Upper lobe of left lung (tissue), 6 donors: ENCODE measurements around the gene TBX1. TPM values are rescaled to one million over a fixed set of nuclear protein-coding genes. Genes with fewer than 3 reads are reported as not detected.

Experiments
- ATAC-seq, 2 donors: fragments of 200-7000 bp; cut with Tn5 transposase; one replicate each; pipeline ENCODE4 v1.9.1; 2022; ENCODE audit warnings: mild to moderate bottlenecking in 2 of 2, moderate library complexity in 2 of 2; ENCODE audit not compliant: low FRiP score in 2 of 2
- DNase-seq, 2 donors: peaks; one replicate each; pipeline ENCODE4 v3.0.0-alpha.2; 2019 to 2020
- H3K27ac ChIP-seq, 4 donors: fragments of 200-600 bp; sonication (generic); one replicate each; pipeline ENCODE4 v1.5.1; 2016 to 2019
- H3K27me3 ChIP-seq, 4 donors: fragments of 200-600 bp; sonication (generic); one replicate each; pipeline ENCODE4 v1.5.1; 2017 to 2019
- H3K36me3 ChIP-seq, 4 donors: fragments of 200-600 bp; sonication (generic); one replicate each; pipeline ENCODE4 v1.5.1; 2016 to 2019
- H3K4me1 ChIP-seq, 4 donors: fragments of 200-600 bp; sonication (generic); one replicate each; pipeline ENCODE4 v1.5.1; 2018 to 2019
- H3K4me3 ChIP-seq, 4 donors: fragments of 200-600 bp; sonication (generic); one replicate each; pipeline ENCODE4 v1.5.1; 2017 to 2019; ENCODE audit warnings: mild to moderate bottlenecking in 2 of 4, moderate library complexity in 1 of 4
- H3K9me3 ChIP-seq, 4 donors: fragments of 200-600 bp; sonication (generic); one replicate each; pipeline ENCODE4 v1.5.1; 2018 to 2019
- EP300 ChIP-seq, 4 donors: sonication (generic); formaldehyde crosslinking; IDR thresholded peaks; one replicate each; pipeline ENCODE4 v1.5.1; 2017; ENCODE audit warnings: antibody characterized with exemption in 4 of 4, control low read depth in 2 of 4
- POLR2A ChIP-seq, 4 donors: fragments of 450-650 bp; IDR thresholded peaks; one replicate each; pipeline ENCODE4 v1.5.1; 2016 to 2017; ENCODE audit warnings: antibody characterized with exemption in 4 of 4, mild to moderate bottlenecking in 2 of 4
- POLR2AphosphoS5 ChIP-seq, 2 donors: sonication (generic); formaldehyde crosslinking; IDR thresholded peaks; one replicate each; pipeline ENCODE4 v1.5.1; 2017; ENCODE audit warnings: antibody characterized with exemption in 2 of 2
- WGBS, 2 donors: methylation state at CpG; one replicate each; pipeline ENCODE4 v1.1.5; 2017 to 2018; 5-methylcytosine and 5-hydroxymethylcytosine counted together
- total RNA-seq, 6 donors: library from RNA; depleted of rRNA in 4 of 6; stranded (reverse); fragments of >200 nt in 4 of 6; gene quantifications; one replicate each; pipeline versions ENCODE4 v1.1.0 to v1.2.1, GENCODE V29; 2016 to 2021
- TF ChIP-seq, protein P1 (sequence below), 6 experiments: fragments of 450-650 bp in 4 of 6; fragments of 200-600 bp in 2 of 6; sonication (generic) in 2 of 6; IDR thresholded peaks; one replicate each; pipeline ENCODE4 v1.5.1; 2016 to 2019; ENCODE audit warnings: antibody characterized with exemption in 6 of 6
- donor health status: DM: no; HTN: no; CAD: no; lungs with moderate emphysema.
- donor health status: DM: no; HTN: yes; CAD: no; lungs with severe emphysema.

TBX1 gene
- total RNA-seq, 6 donors from 2014 or later, result 1.0 to 12.2 (median 5.4) TPM

DNA sequence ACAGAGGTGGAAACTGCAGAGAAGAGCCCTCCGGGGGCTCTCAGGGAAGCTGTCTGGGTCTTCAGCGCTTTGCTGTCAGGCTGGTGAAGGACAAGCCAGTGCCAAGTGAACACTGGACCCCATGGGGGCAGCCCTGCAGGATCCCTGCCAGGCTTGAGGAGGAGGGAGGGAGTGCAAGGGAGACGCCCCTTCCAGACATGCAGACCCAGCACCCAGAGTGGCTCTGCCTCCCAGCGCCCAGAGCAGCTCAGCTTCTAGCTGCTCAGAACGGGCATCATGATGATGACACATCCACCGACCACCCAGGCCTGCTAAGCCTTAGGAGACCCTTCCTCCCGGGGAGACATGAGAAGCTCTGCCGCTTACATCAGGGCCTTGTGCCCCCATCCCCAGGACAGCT lies 39.7 kb downstream of the TBX1 start:
- Histone ChIP-seq H3K27ac (no peak overlapping the region), H3K4me1 (no peaks in the 10 kb centered on the region), H3K36me3 (peaks cover 0 to 4% (median 2%) of the 10 kb centered on the region in 4 donors), H3K9me3 (no peaks in the 10 kb centered on the region), H3K27me3 (no peaks in the 10 kb centered on the region), H3K4me3 (no peak overlapping the region)
- TF ChIP-seq POLR2AphosphoS5 (IDR thresholded peaks at IDR 0.05) (no peak), EP300 (IDR thresholded peaks at IDR 0.05) (no peak), POLR2A (IDR thresholded peaks at IDR 0.05) (no peak)
- TF ChIP-seq, protein P1, sequence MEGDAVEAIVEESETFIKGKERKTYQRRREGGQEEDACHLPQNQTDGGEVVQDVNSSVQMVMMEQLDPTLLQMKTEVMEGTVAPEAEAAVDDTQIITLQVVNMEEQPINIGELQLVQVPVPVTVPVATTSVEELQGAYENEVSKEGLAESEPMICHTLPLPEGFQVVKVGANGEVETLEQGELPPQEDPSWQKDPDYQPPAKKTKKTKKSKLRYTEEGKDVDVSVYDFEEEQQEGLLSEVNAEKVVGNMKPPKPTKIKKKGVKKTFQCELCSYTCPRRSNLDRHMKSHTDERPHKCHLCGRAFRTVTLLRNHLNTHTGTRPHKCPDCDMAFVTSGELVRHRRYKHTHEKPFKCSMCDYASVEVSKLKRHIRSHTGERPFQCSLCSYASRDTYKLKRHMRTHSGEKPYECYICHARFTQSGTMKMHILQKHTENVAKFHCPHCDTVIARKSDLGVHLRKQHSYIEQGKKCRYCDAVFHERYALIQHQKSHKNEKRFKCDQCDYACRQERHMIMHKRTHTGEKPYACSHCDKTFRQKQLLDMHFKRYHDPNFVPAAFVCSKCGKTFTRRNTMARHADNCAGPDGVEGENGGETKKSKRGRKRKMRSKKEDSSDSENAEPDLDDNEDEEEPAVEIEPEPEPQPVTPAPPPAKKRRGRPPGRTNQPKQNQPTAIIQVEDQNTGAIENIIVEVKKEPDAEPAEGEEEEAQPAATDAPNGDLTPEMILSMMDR (IDR thresholded peaks at IDR 0.05), result no peak
- ATAC-seq, result no peak
- no peak for DNase-seq
- 86 to 100% methylated on average over 1 to 8 of the region's 8 CpGs for WGBS, 2 donors

DNA sequence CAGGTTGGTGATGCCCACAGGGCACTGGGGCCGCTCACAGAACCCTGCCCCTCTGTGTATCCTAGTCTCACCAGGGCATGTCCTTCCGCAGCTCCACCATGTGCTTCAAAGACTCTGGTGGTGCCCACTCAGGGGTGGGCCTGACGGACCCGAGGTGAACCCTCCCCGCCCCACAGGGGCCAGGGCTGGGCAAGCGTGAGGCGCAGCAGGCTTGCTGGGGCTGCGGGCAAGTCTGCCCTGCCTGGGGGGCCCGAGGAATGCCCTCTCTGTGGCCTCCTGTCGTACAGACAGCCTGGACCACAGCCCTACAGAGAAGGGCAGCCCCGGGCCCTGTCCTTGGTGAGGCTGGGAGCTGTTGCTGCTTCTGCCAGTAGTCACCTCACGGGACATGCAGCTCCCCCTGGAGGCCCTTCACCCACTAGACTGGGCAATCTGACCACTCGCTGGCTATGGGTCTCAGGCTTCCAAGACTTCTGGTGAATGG lies 40.2 kb downstream of the TBX1 start:
- Histone ChIP-seq H3K36me3 (peaks cover 0 to 4% (median 2%) of the 10 kb centered on the region in 4 donors), H3K9me3 (no peaks in the 10 kb centered on the region), H3K4me1 (no peaks in the 10 kb centered on the region), H3K27ac (no peak overlapping the region), H3K4me3 (no peak overlapping the region), H3K27me3 (no peaks in the 10 kb centered on the region)
- DNase-seq (peak in 1 of 2 donors; percentile 71), ATAC-seq (no peak)
- 90 to 92% methylated on average over 5 to 11 of the region's 13 CpGs for WGBS, 2 donors
- TF ChIP-seq EP300 (IDR thresholded peaks at IDR 0.05) (no peak), POLR2A (IDR thresholded peaks at IDR 0.05) (no peak), POLR2AphosphoS5 (IDR thresholded peaks at IDR 0.05) (no peak)
- TF ChIP-seq, protein P1 (IDR thresholded peaks at IDR 0.05), result no peak

DNA sequence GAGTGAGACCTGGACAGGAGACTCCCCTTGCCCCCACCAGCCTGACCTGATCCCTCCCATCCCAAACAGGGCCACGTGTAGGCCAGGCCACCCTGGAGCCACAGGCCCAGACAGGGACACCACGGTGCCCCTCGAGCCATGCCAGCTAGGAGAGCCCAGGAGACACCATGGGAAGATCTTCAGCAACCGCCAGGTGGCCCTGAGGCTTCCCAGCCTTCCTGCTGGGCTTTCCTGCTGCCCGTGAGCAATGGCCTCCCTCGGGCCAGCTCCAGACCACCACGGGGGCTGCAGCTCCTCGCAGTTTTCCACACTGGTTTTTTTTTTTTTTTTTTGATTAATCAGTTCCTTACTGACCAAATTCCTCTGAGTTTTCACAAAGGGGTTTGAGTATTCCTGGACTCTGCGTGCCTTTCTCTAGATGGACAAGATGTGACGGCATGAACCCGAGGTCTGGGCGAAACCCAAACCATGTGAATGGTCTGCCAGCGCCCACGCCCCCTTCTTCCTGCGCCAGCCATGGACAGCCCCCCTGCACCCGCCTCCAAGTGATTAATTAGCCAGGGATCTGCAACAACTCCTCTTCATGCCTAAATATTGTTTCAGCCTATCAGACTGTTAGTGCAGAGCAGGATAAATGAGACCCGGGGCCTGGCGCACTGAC lies 40.9 kb downstream of the TBX1 start:
- Histone ChIP-seq H3K36me3 (peaks cover 0 to 4% (median 2%) of the 10 kb centered on the region in 4 donors), H3K4me1 (peaks cover 0 to 6% (median 2%) of the 10 kb centered on the region in 4 donors), H3K9me3 (no peaks in the 10 kb centered on the region), H3K4me3 (no peak overlapping the region), H3K27me3 (no peaks in the 10 kb centered on the region), H3K27ac (no peak overlapping the region)
- WGBS, 2 donors, result 88 to 90% methylated on average over 16 to 18 of the region's 18 CpGs
- DNase-seq, result peak in 1 of 2 donors; percentile 59
- no peak for TF ChIP-seq POLR2AphosphoS5 (IDR thresholded peaks at IDR 0.05)
- TF ChIP-seq POLR2A (IDR thresholded peaks at IDR 0.05), result no peak
- TF ChIP-seq, protein P1 (IDR thresholded peaks at IDR 0.05), result no peak
- no peak for TF ChIP-seq EP300 (IDR thresholded peaks at IDR 0.05)
- ATAC-seq, result peak in 1 of 2 donors; percentile 27

DNA sequence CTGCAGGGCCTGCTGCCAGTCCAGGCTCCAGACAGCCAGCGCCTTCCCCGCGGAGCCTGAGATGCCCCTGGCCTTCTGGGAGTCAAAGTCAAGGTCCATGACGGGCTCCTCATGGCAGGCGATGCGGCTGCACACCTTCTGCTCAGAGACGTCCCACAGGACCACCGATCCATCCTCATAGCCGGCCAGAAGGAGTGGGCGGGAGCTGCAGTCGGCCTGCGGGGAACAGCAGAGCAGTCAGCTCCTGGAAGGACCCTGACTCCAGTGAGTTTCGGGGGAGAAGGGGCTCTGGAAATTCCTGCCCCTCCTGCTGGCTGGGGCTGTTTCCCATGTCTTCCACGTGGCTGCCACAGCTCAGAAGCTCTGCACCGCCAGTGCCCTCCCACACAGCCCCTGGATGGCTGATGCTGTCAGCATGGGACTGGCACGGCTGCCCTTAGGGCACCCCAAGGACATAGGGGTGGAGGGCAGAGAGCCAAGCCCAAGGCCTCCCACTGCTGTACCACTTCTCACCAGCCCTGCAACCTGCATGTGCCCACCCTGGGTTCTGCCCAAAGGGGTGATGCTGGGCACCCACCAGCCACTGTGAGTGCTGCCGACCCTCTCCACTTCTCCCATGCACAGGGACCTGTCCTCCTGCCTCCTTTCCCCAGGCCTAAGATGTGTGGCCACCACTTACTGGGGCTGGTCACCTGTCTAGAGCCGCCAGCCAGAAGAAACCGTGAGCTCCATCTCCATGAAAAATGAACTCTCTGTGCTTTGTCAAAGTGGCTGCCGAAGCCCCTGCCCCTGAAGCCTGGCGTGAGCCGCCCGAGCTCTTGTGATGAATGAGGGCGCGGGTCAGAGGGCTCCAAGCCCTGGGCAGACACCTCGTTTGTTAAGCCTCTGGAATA lies 41.7 kb downstream of the TBX1 start:
- WGBS, 2 donors, result 91 to 93% methylated on average over 18 to 25 of the region's 26 CpGs
- Histone ChIP-seq H3K27me3 (no peaks in the 10 kb centered on the region), H3K36me3 (peaks cover 0 to 4% (median 2%) of the 10 kb centered on the region in 4 donors), H3K9me3 (no peaks in the 10 kb centered on the region), H3K27ac (no peak overlapping the region), H3K4me1 (peaks cover 0 to 9% (median 4%) of the 10 kb centered on the region in 4 donors), H3K4me3 (no peak overlapping the region)
- TF ChIP-seq EP300 (IDR thresholded peaks at IDR 0.05) (no peak), POLR2AphosphoS5 (IDR thresholded peaks at IDR 0.05) (no peak), POLR2A (IDR thresholded peaks at IDR 0.05) (no peak)
- TF ChIP-seq, protein P1 (IDR thresholded peaks at IDR 0.05), result no peak
- ATAC-seq (no peak), DNase-seq (peak in 1 of 2 donors; percentile 68)
